HCT116 (cell line): ENCODE results near the gene CILP2. TPM values are rescaled to one million over a fixed set of nuclear protein-coding genes. Genes with fewer than 3 reads are reported as not detected.

Experiments
- ATAC-seq: fragments of 200-7000 bp; cut with Tn5 transposase; 2 replicates; pipeline ENCODE4 v1.9.1; 2020; ENCODE audit warnings: mild to moderate bottlenecking, moderate library complexity
- BruUV-seq: library from RNA; stranded (reverse); fragments of 400-500 nt; replicated peaks from 2 replicates; lab custom pipeline; 2021; lab: Mats Ljungman, UMichigan
- CTCF ChIA-PET: fragments of 300-600 bp; sonication (Branson Sonifier 250); formaldehyde crosslinking; loops from one replicate; lab custom pipeline; 2021; ENCODE audit warnings: antibody characterized with exemption; lab: Charles Lee
- POLR2A ChIA-PET: fragments of 300-600, 350-600 bp; sonication (Branson Sonifier 250); formaldehyde crosslinking; loops from one replicate; lab custom pipeline; 2021; ENCODE audit warnings: antibody characterized with exemption; lab: Charles Lee
- RAD21 ChIA-PET, 2 experiments: fragments of 300-600 bp; sonication (Branson Sonifier 250); formaldehyde crosslinking; loops; one replicate each; lab custom pipeline; 2023; ENCODE audit warnings: low total read pairs in 2 of 2; ENCODE audit not compliant: uncharacterized antibody in 2 of 2, unreplicated experiment in 2 of 2, low non-redundant PET in 1 of 2; lab: Charles Lee
- DNase-seq: peaks from one replicate; pipeline ENCODE4 v3.0.0-alpha.2; 2010; ENCODE audit warnings: low read depth, low spot score
- H2AFZ ChIP-seq: fragments of 200-600 bp; shearing (Covaris generic), sonication (generic); 2 replicates; pipeline ENCODE4 v1.6.1; 2017; ENCODE audit warnings: low read depth, mixed run types, mixed read lengths, antibody characterized with exemption, low read length; ENCODE audit not compliant: poor library complexity, severe bottlenecking
- H3K27ac ChIP-seq: 2 replicates; pipeline ENCODE4 v1.5.1; 2012; ENCODE audit warnings: low read depth, low read length
- H3K27me3 ChIP-seq: fragments of 200-600 bp; sonication (generic); 2 replicates; pipeline ENCODE4 v1.6.1; 2016; ENCODE audit warnings: mixed run types, low read length, mixed read lengths; ENCODE audit not compliant: insufficient read depth
- H3K36me3 ChIP-seq, 2 experiments: fragments of 200-500 bp in 1 of 2; fragments of 200-600 bp in 1 of 2; sonication (Bioruptor generic) in 1 of 2; sonication (generic) in 1 of 2; 2 replicates each; pipeline versions ENCODE4 v1.5.1 to v1.6.1; 2014 to 2016; ENCODE audit warnings: low read length in 2 of 2, inconsistent platforms in 1 of 2, mixed read lengths in 1 of 2, mixed run types in 1 of 2; ENCODE audit not compliant: insufficient read depth in 2 of 2, control insufficient read depth in 1 of 2
- H3K4me1 ChIP-seq, 2 experiments: fragments of 200-600 bp in 1 of 2; sonication (generic) in 1 of 2; 2 replicates each; pipeline versions ENCODE4 v1.5.1 to v1.6.1; 2012 to 2017; ENCODE audit warnings: low read length in 2 of 2, inconsistent platforms in 1 of 2, mild to moderate bottlenecking in 1 of 2, mixed read lengths in 1 of 2, mixed run types in 1 of 2, moderate library complexity in 1 of 2; ENCODE audit not compliant: insufficient read depth in 2 of 2, control insufficient read depth in 1 of 2
- H3K4me2 ChIP-seq: fragments of 200-600 bp; sonication (generic); 2 replicates; pipeline ENCODE4 v1.6.1; 2017; ENCODE audit warnings: mixed run types, low read length, mixed read lengths
- H3K4me3 ChIP-seq, 2 experiments: fragments of 200-600 bp in 1 of 2; sonication (generic) in 1 of 2; replicated peaks in 1 of 2; 2 replicates each; pipeline ENCODE4 v1.5.1; 2011 to 2016; ENCODE audit warnings: low read length in 2 of 2, control low read depth in 1 of 2, low read depth in 1 of 2, mild to moderate bottlenecking in 1 of 2, mixed read lengths in 1 of 2, mixed run types in 1 of 2
- H3K79me2 ChIP-seq: fragments of 200-600 bp; sonication (generic); 2 replicates; pipeline ENCODE4 v1.6.1; 2017; ENCODE audit warnings: mild to moderate bottlenecking, mixed run types, low read length, moderate library complexity, mixed read lengths; ENCODE audit not compliant: insufficient read depth
- H3K9ac ChIP-seq: fragments of 200-600 bp; sonication (generic); 2 replicates; pipeline ENCODE4 v1.6.1; 2016; ENCODE audit warnings: low read length, mixed read lengths
- H3K9me2 ChIP-seq: fragments of 200-600 bp; sonication (generic), shearing (Covaris generic); 2 replicates; pipeline ENCODE4 v1.6.1; 2017; ENCODE audit warnings: mixed run types, mild to moderate bottlenecking, moderate library complexity; ENCODE audit not compliant: insufficient read depth
- H3K9me3 ChIP-seq, 2 experiments: fragments of 200-500 bp in 1 of 2; fragments of 200-600 bp in 1 of 2; sonication (Bioruptor generic) in 1 of 2; sonication (generic) in 1 of 2; 2 replicates each; pipeline ENCODE4 v1.6.1; 2014 to 2017; ENCODE audit warnings: low read length in 2 of 2, mixed read lengths in 2 of 2, inconsistent platforms in 1 of 2, low read depth in 1 of 2, mild to moderate bottlenecking in 1 of 2, mixed run types in 1 of 2, moderate library complexity in 1 of 2; ENCODE audit not compliant: control insufficient read depth in 1 of 2, insufficient read depth in 1 of 2
- H4K20me1 ChIP-seq: fragments of 200-600 bp; sonication (generic), shearing (Covaris generic); 2 replicates; pipeline ENCODE4 v1.6.1; 2017; ENCODE audit warnings: mixed run types, mild to moderate bottlenecking, moderate library complexity; ENCODE audit not compliant: insufficient read depth
- CBX3 ChIP-seq: IDR thresholded peaks from 2 replicates; pipeline ENCODE4 v1.6.1; 2012; ENCODE audit warnings: low read depth
- CEBPB ChIP-seq: IDR thresholded peaks from 2 replicates; pipeline ENCODE4 v1.6.1; 2012; ENCODE audit warnings: low read depth
- EZH2 ChIP-seq: fragments of 200-600 bp; sonication (generic); IDR thresholded peaks from 2 replicates; pipeline ENCODE4 v1.6.1; 2017; ENCODE audit warnings: antibody characterized with exemption, mixed run types
- JUND ChIP-seq: IDR thresholded peaks from 2 replicates; pipeline ENCODE4 v1.6.1; 2012
- POLR2AphosphoS5 ChIP-seq: IDR thresholded peaks from 2 replicates; pipeline ENCODE4 v1.6.1; 2011; ENCODE audit warnings: mild to moderate bottlenecking, low read depth, low read length, moderate library complexity
- SIN3A ChIP-seq: IDR thresholded peaks from 2 replicates; pipeline ENCODE4 v1.6.1; 2012; ENCODE audit warnings: low read depth
- SP1 ChIP-seq: IDR thresholded peaks from 2 replicates; pipeline ENCODE4 v1.6.1; 2012; ENCODE audit warnings: low read depth
- ZFX ChIP-seq: fragments of 450-650 bp; IDR thresholded peaks from 2 replicates; pipeline ENCODE4 v1.6.1; 2017
- ZNF274 ChIP-seq: fragments of 200-500 bp; sonication (Bioruptor generic); IDR thresholded peaks from 2 replicates; pipeline ENCODE4 v1.6.1; 2014; ENCODE audit warnings: mild to moderate bottlenecking, low read depth, low read length, inconsistent platforms
- intact Hi-C: fragments of 100-400 bp; cut with micrococcal nuclease; formaldehyde crosslinking; loops from 2 replicates; pipeline ENCODE4 v1.10.0; 2022
- total RNA-seq: library from RNA; stranded (reverse); gene quantifications from one replicate; pipeline ENCODE4 v1.2.1, GENCODE V29; 2021; ENCODE audit not compliant: unreplicated experiment
- TF ChIP-seq, protein P1 (sequence below), 3 experiments: fragments of 200-600 bp in 1 of 3; sonication (generic) in 1 of 3; IDR thresholded peaks in 2 of 3; conservative IDR thresholded peaks in 1 of 3; 2 replicates each; pipeline ENCODE4 v1.5.1; 2012 to 2017; ENCODE audit warnings: low read depth in 2 of 3, low read length in 2 of 3, antibody characterized with exemption in 1 of 3, borderline replicate concordance in 1 of 3, control low read depth in 1 of 3, mild to moderate bottlenecking in 1 of 3, mixed read lengths in 1 of 3, mixed run types in 1 of 3, moderate library complexity in 1 of 3; ENCODE audit not compliant: insufficient read depth in 1 of 3
- TF ChIP-seq, protein P2 (sequence below): IDR thresholded peaks from 2 replicates; pipeline ENCODE4 v1.6.1; 2012; ENCODE audit warnings: low read depth

Gene CILP2
- total RNA-seq, 1 experiment from 2014 or later: 13.1 TPM

DNA sequence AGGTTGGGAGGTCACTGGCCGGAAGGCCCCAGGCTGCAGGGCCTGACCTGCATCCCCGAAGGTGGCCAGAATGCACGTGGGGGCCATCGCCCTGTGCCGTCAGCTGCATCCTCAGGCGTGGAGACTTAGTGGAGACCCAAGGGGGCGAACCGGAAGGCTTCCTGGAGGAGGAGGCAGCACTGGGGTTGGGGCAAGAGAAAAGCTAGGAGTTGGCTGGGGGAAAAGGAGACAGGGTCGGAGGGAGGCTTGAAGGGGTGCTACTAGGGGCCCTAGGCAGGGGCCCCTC is 10.8 kb upstream of the CILP2 start:
- ATAC-seq (no peak), DNase-seq (no peak)
- Histone ChIP-seq H3K27ac (no peak overlapping the region), H3K9ac (no peak overlapping the region), H2AFZ (no peak overlapping the region), H3K9me3 (no peaks in the 10 kb centered on the region), H3K9me2 (no peaks in the 10 kb centered on the region), H3K4me1 (no peaks in the 10 kb centered on the region; a peak in 1 of 4 replicates), H3K36me3 (peaks cover 0 to 9% of the 10 kb centered on the region in 2 experiments; a peak in 3 of 4 replicates), H3K79me2 (peaks cover 39% of the 10 kb centered on the region), H3K4me2 (no peak overlapping the region), H4K20me1 (no peaks in the 10 kb centered on the region), H3K27me3 (no peaks in the 10 kb centered on the region), H3K4me3 (no peak overlapping the region)
- RAD21 ChIA-PET: no interaction called here
- TF ChIP-seq SP1: no peak
- TF ChIP-seq, protein P1, sequence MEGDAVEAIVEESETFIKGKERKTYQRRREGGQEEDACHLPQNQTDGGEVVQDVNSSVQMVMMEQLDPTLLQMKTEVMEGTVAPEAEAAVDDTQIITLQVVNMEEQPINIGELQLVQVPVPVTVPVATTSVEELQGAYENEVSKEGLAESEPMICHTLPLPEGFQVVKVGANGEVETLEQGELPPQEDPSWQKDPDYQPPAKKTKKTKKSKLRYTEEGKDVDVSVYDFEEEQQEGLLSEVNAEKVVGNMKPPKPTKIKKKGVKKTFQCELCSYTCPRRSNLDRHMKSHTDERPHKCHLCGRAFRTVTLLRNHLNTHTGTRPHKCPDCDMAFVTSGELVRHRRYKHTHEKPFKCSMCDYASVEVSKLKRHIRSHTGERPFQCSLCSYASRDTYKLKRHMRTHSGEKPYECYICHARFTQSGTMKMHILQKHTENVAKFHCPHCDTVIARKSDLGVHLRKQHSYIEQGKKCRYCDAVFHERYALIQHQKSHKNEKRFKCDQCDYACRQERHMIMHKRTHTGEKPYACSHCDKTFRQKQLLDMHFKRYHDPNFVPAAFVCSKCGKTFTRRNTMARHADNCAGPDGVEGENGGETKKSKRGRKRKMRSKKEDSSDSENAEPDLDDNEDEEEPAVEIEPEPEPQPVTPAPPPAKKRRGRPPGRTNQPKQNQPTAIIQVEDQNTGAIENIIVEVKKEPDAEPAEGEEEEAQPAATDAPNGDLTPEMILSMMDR (IDR thresholded peaks at IDR 0.05 in 2 of 3, conservative IDR thresholded peaks at IDR 0.05 in 1 of 3; ENCODE audit: borderline replicate concordance in 1 of 3, insufficient read depth in 1 of 3, low read depth in 2 of 3, low read length in 2 of 3): no peak
- TF ChIP-seq ZFX: no peak
- TF ChIP-seq EZH2: no peak
- TF ChIP-seq, protein P2, sequence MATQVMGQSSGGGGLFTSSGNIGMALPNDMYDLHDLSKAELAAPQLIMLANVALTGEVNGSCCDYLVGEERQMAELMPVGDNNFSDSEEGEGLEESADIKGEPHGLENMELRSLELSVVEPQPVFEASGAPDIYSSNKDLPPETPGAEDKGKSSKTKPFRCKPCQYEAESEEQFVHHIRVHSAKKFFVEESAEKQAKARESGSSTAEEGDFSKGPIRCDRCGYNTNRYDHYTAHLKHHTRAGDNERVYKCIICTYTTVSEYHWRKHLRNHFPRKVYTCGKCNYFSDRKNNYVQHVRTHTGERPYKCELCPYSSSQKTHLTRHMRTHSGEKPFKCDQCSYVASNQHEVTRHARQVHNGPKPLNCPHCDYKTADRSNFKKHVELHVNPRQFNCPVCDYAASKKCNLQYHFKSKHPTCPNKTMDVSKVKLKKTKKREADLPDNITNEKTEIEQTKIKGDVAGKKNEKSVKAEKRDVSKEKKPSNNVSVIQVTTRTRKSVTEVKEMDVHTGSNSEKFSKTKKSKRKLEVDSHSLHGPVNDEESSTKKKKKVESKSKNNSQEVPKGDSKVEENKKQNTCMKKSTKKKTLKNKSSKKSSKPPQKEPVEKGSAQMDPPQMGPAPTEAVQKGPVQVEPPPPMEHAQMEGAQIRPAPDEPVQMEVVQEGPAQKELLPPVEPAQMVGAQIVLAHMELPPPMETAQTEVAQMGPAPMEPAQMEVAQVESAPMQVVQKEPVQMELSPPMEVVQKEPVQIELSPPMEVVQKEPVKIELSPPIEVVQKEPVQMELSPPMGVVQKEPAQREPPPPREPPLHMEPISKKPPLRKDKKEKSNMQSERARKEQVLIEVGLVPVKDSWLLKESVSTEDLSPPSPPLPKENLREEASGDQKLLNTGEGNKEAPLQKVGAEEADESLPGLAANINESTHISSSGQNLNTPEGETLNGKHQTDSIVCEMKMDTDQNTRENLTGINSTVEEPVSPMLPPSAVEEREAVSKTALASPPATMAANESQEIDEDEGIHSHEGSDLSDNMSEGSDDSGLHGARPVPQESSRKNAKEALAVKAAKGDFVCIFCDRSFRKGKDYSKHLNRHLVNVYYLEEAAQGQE: no peak
- TF ChIP-seq CEBPB: no peak
- TF ChIP-seq ZNF274: no peak
- TF ChIP-seq POLR2AphosphoS5: no peak
- TF ChIP-seq SIN3A: no peak
- no peak for TF ChIP-seq JUND
- no peak for TF ChIP-seq CBX3
- CTCF ChIA-PET: no interaction called here
- POLR2A ChIA-PET: no interaction called here
- no TSS peak for BruUV-seq
- intact Hi-C loops: no loop called here
